Panc1 (cell line): ENCODE measurements around the gene COX15.

ENCODE experiments used
- POLR2AphosphoS5 ChIP-seq: IDR thresholded peaks from 2 replicates; pipeline ENCODE4 v1.6.1; 2012; ENCODE audit warnings: mild to moderate bottlenecking, low read depth, low read length, moderate library complexity
- TCF7L2 ChIP-seq: IDR thresholded peaks from 2 replicates; pipeline ENCODE4 v1.6.1; 2011; ENCODE audit warnings: mild to moderate bottlenecking, low read depth, low read length, inconsistent platforms
- TF ChIP-seq, protein P1 (sequence below): fragments of 450-650 bp; IDR thresholded peaks from 2 replicates; pipeline ENCODE4 v1.5.1; 2017; ENCODE audit warnings: mild to moderate bottlenecking

DNA sequence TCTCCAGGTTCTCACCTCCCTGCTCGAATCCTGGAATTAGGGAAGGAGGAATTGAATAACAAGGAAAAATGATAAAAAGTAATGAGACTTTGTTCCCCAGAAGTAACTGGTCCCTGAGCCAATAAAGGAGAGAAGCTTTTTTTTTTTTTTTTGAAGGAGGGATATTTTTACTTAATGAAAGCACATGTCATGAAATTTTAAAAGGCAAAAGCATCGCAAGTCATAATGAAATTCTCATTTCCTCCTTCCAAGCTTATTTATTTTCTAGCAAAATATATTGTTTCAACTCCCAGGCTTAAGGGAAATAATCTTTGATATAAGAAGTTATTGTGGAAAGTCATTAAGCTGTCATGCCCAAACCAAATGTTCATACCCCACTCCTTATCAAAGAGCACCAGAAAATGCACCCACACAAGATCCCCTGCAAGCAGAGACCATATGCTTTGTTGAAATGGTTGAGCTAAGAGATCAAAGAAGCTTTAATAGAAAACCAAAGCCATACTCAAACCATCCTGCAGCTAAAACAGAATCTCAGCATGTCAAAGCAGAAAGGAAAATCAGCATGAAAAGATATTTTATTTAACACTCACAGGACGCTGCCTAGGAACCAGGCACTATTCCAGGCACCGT lies 33.9 kb upstream of the COX15 start:
- TF ChIP-seq, protein P1, sequence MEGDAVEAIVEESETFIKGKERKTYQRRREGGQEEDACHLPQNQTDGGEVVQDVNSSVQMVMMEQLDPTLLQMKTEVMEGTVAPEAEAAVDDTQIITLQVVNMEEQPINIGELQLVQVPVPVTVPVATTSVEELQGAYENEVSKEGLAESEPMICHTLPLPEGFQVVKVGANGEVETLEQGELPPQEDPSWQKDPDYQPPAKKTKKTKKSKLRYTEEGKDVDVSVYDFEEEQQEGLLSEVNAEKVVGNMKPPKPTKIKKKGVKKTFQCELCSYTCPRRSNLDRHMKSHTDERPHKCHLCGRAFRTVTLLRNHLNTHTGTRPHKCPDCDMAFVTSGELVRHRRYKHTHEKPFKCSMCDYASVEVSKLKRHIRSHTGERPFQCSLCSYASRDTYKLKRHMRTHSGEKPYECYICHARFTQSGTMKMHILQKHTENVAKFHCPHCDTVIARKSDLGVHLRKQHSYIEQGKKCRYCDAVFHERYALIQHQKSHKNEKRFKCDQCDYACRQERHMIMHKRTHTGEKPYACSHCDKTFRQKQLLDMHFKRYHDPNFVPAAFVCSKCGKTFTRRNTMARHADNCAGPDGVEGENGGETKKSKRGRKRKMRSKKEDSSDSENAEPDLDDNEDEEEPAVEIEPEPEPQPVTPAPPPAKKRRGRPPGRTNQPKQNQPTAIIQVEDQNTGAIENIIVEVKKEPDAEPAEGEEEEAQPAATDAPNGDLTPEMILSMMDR = no peak
- TF ChIP-seq POLR2AphosphoS5 (no peak), TCF7L2 (no peak)
